Dendritic cell treated with granulocyte-macrophage colony-stimulating factor and Interleukin-4, amounts not matched to agents 40 ng/mL and 50 ng/mL, for 4 days (primary cell): Measurements from ENCODE around the gene PLCB4.

Experiments used
- H3K27ac Mint-ChIP-seq: one replicate; pipeline ENCODE4 v1.8.0; 2022; ENCODE audit warnings: mild to moderate bottlenecking, mixed read lengths
- H3K27me3 Mint-ChIP-seq: one replicate; pipeline ENCODE4 v1.8.0; 2022; ENCODE audit warnings: mild to moderate bottlenecking, mixed read lengths
- H3K36me3 Mint-ChIP-seq: one replicate; pipeline ENCODE4 v1.8.0; 2022; ENCODE audit warnings: low read depth, mixed read lengths
- H3K4me1 Mint-ChIP-seq: one replicate; pipeline ENCODE4 v1.8.0; 2022; ENCODE audit warnings: low read depth, mixed read lengths
- H3K4me3 Mint-ChIP-seq: one replicate; pipeline ENCODE4 v1.8.0; 2022; ENCODE audit warnings: mild to moderate bottlenecking, moderate library complexity, mixed read lengths
- H3K9me3 Mint-ChIP-seq: one replicate; pipeline ENCODE4 v1.8.0; 2022; ENCODE audit warnings: mixed read lengths
- intact Hi-C: fragments of 100-400 bp; cut with micrococcal nuclease; formaldehyde crosslinking; loops from one replicate; pipeline ENCODE4 v1.15.0; 2022

The PLCB4 gene

DNA sequence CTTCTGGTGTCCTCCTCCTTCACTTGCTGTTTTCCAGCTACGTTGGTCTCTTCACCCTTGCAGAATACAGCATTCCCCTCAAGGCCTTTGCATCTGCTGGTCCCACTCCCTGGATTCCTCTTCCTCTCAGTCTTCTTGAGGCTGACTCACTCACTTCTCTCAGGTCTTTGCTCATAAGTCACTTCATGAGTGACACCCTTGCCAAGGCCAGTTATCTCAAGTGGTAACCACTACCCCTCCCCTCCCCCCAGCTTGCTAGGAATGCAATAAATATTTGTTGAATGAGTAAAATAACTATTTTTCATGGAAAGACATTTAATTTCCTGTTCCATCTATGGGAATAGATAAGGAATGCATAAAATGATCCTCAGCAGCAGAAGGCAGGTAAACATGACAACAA lies 131.7 kb downstream of the PLCB4 start:
- Mint-ChIP-seq H3K36me3 (no peaks in the 10 kb centered on the region), H3K4me3 (no peak overlapping the region), H3K27me3 (no peaks in the 10 kb centered on the region), H3K27ac (no peak overlapping the region), H3K4me1 (no peaks in the 10 kb centered on the region), H3K9me3 (no peaks in the 10 kb centered on the region)
- intact Hi-C loops = no loop called here

DNA sequence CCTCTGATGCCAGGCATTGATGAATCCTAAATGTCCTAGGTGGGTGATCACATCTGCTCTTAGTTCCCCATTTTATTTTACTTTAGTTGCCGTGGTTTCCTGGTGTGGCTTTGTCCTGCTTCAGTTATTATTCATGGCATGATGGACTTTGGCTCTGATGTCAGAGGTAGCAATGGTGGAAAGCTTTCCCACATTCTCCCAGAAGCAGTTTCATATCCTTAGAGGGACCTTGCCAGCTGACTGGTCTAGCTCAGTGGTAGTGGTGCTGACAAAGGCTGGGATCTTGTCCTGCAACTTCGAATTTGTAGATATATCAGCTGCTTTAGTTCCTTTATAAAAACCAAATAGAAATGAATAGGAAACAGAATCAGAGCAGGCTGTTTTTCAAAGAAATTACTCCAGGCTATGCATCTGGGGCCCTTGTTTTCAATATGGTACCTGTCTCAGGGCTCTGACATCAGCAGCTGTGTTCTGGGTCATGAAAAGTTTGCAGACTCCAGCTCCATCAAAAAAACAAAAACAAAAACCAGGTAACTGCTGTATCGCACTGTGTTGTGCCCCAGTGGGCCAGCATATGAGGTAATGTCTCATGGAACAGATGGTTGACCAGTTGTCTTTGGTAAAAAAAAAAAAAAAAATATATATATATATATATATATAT lies 133.7 kb downstream of the PLCB4 start:
- Mint-ChIP-seq H3K36me3 (no peaks in the 10 kb centered on the region), H3K9me3 (no peaks in the 10 kb centered on the region), H3K4me1 (no peaks in the 10 kb centered on the region), H3K27me3 (no peaks in the 10 kb centered on the region), H3K4me3 (no peak overlapping the region), H3K27ac (no peak overlapping the region)
- intact Hi-C loops = no loop called here

DNA sequence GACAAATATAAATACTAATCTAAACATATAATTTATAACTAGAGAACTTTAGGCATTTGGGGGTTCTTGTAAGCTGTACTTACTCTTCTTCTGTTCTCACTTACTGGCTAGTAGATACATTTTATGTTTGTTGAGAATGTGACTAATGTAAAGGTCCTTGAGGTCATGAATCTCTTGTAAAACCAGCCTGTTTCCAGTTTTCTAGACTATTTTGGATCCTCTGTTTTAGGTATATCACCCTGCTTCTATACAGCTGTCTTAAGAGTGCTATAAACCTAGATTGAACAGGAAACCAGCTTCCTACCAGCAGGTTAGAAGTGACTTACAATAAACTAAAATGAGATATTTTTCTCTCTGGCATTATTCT lies 134.2 kb downstream of the PLCB4 start:
- Mint-ChIP-seq H3K4me1 (no peaks in the 10 kb centered on the region), H3K36me3 (no peaks in the 10 kb centered on the region), H3K27ac (no peak overlapping the region), H3K4me3 (no peak overlapping the region), H3K9me3 (no peaks in the 10 kb centered on the region), H3K27me3 (no peaks in the 10 kb centered on the region)
- intact Hi-C loops = no loop called here

DNA sequence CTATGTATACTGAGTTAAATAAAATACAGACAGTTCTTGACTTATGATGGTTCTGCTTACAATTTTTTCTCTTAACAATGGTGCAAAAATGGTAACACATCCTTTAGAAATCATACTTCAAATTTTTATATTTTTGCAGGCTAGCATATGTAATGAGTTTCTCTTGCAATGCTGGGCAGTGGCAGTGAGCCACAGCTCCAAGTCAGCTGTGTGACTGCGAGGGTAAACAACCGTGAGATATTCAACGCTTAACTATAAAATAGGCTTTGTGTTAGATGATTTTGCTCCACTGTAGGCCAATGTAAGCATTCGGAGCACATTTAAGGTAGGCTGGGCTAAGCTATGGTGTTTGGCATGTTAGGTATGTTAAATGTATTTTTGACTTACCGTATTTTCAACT lies 136.1 kb downstream of the PLCB4 start:
- H3K4me1 Mint-ChIP-seq = no peaks in the 10 kb centered on the region
- no peak overlapping the region for H3K27ac Mint-ChIP-seq
- H3K4me3 Mint-ChIP-seq = no peak overlapping the region
- H3K36me3 Mint-ChIP-seq = no peaks in the 10 kb centered on the region
- intact Hi-C loops = no loop called here
- H3K9me3 Mint-ChIP-seq = no peaks in the 10 kb centered on the region
- H3K27me3 Mint-ChIP-seq = no peaks in the 10 kb centered on the region

DNA sequence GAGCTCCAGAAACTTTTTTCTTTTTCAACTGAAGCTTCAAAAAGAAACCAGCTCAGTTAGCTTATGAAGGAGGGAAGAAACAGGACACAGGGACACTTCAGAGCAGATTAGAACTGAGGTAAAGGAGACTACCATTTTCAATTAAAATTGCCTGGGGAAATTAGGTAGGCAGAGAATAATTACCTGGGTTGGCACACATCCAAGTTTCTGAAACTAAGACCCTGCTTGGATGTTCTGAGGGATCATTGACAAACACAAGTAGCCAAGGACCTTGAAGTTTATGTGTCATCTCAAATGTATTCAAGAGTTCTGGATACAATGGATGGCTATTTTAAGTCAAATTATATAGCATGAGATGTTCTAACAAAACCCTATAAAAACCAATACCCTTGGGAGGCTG lies 137.6 kb downstream of the PLCB4 start:
- Mint-ChIP-seq H3K4me3 (no peak overlapping the region), H3K27me3 (no peaks in the 10 kb centered on the region), H3K27ac (no peak overlapping the region), H3K4me1 (no peaks in the 10 kb centered on the region), H3K36me3 (no peaks in the 10 kb centered on the region), H3K9me3 (no peaks in the 10 kb centered on the region)
- intact Hi-C loops = no loop called here

DNA sequence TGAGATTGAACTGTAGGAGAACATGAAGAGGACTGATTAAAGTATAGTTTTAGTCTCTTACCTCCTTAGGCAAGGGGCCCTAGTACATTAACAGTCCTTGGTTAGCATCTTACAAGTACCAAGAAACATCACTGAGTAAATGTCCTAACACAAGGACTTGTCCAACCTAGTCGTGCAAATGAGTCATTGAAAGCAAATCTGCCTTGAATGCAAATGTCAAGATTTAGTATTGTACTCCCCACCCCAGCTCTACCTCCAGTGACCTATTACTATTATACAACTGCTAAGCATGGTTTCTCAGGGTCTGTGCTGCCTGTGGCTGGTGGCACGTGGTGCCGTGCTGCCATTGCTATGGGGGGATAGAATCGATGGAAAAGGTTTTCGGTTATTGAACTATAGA lies 138.4 kb downstream of the PLCB4 start:
- no peaks in the 10 kb centered on the region for H3K4me1 Mint-ChIP-seq
- H3K4me3 Mint-ChIP-seq = no peak overlapping the region
- intact Hi-C loops = no loop called here
- no peak overlapping the region for H3K27ac Mint-ChIP-seq
- H3K27me3 Mint-ChIP-seq = no peaks in the 10 kb centered on the region
- H3K36me3 Mint-ChIP-seq = no peaks in the 10 kb centered on the region
- no peaks in the 10 kb centered on the region for H3K9me3 Mint-ChIP-seq

DNA sequence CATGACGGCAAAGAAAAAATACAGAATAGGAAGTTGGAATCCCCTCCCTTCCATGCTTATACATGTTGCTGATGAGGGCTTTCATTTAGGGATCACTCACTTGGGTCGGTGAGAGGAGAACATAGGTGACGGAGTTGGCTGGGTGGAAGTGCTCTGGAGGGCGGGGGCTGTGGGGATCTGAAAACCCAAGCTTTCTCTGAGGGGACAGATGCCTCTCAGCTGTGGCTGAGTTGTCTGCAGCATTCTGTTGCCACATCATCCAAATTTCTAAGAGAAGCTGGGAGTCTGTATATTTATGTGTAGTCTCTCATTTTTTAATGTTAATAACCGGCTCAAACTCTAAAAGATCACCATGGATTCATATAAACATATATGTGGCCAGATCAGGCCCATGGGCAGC lies 141.5 kb downstream of the PLCB4 start:
- Mint-ChIP-seq H3K36me3 (no peaks in the 10 kb centered on the region), H3K4me3 (no peak overlapping the region), H3K27ac (no peak overlapping the region), H3K4me1 (peaks cover 6% of the 10 kb centered on the region), H3K9me3 (no peaks in the 10 kb centered on the region), H3K27me3 (no peaks in the 10 kb centered on the region)
- intact Hi-C loops = no loop called here

DNA sequence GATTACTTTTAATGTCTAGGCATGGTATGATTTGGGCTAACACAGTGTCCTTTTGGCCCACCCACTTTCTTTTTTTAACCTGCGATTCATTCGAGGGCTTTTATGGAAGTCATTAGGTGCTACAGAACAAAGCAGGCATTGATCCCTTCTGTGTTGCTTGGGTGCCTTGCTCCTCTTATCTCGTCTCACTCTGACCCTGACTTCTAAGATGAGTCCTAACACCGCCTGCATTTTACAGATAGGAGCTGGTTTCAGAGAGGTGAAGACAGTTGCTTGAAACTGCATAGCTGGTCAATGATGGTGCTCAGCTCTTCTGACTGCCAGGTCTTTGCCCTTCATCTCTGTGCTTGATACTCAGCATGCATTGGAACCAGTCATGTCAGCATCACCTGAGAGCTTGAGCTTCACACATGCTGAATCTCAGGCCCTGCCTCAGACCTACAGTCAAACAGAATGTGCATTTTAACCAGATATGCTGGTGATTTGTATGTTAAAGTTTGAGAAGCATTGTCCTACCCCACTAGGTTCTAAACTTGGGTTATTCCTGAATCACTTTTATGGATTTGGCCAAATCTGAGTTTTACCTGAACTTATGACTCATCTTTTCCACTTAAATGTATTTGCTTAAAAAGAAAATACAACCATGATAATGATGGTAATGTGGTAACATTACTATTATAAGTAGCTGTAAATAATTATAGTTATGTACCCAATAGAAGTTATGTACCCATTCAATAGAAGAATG lies 142.3 kb downstream of the PLCB4 start:
- H3K27ac Mint-ChIP-seq = no peak overlapping the region
- intact Hi-C loops = no loop called here
- no peak overlapping the region for H3K4me3 Mint-ChIP-seq
- no peaks in the 10 kb centered on the region for H3K27me3 Mint-ChIP-seq
- peaks cover 6% of the 10 kb centered on the region for H3K4me1 Mint-ChIP-seq
- H3K36me3 Mint-ChIP-seq = no peaks in the 10 kb centered on the region
- H3K9me3 Mint-ChIP-seq = no peaks in the 10 kb centered on the region

DNA sequence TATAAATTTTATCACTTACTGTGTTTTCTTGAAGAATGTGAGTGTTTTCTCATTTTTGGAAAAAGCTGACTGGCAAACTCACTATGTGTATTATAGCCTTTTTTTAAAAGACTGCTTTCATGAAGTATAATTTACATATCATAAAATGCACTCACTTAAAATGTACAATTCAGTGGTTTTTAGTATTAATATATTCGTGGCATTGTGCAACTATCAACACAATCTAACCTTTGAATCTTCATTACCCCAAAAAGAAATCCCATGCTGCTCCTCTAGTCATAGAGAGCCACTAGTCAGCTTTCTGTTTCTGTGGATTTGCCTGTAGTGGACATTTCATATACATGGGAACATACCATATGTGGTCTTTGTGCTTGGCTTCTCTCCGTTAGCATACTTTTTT lies 143.8 kb downstream of the PLCB4 start:
- Mint-ChIP-seq H3K4me3 (no peak overlapping the region), H3K9me3 (no peaks in the 10 kb centered on the region), H3K36me3 (no peaks in the 10 kb centered on the region), H3K27me3 (no peaks in the 10 kb centered on the region), H3K27ac (no peak overlapping the region), H3K4me1 (peaks cover 6% of the 10 kb centered on the region)
- intact Hi-C loops = no loop called here

DNA sequence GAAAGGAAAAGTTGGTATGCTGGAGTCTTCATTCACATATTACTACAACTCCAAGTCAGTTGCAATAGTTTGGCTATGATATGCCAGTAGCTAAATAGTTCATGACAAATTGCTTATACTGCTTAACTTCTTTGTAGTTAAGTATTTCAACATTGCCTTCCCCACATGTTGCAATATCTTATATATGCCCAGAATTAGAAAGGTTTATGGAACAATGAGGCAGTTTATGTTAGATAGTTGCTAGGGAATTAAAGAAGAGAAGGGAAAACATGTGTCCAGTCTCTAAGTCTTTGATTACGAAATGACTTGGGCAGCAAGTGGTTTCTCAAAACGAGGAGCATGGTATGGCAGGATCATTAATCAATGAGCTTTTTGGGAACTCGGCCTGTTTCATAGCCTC lies 145.8 kb downstream of the PLCB4 start:
- H3K36me3 Mint-ChIP-seq = no peaks in the 10 kb centered on the region
- peaks cover 6% of the 10 kb centered on the region for H3K4me1 Mint-ChIP-seq
- intact Hi-C loops = loop anchor here (5.0 kb wide), 1 partner anchor 148 kb away; no protein-coding TSS in a partner anchor
- no peaks in the 10 kb centered on the region for H3K27me3 Mint-ChIP-seq
- no peak overlapping the region for H3K4me3 Mint-ChIP-seq
- H3K9me3 Mint-ChIP-seq = no peaks in the 10 kb centered on the region
- no peak overlapping the region for H3K27ac Mint-ChIP-seq

DNA sequence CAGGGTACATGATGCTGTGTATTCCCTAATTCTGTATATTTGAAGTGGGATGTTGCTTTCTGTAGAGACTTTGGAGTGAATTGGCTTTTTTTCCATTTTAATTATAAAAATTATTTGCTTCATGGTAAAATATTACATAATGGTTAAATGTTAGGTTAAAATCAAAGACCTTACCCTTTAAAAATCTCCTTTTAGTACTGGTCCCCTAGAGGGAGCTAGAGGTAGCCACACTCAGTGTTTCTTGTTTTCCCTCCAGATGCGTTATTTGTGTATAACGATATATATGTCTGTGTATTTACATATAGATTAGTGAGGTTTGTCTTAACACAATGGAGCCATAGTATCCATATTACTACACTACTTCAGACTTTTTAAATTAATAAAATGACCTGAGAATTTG lies 146.7 kb downstream of the PLCB4 start:
- Mint-ChIP-seq H3K4me3 (no peak overlapping the region), H3K36me3 (no peaks in the 10 kb centered on the region), H3K4me1 (peaks cover 6% of the 10 kb centered on the region), H3K27ac (no peak overlapping the region), H3K9me3 (no peaks in the 10 kb centered on the region), H3K27me3 (no peaks in the 10 kb centered on the region)
- intact Hi-C loops = loop anchor here (5.0 kb wide), 1 partner anchor 147 kb away; no protein-coding TSS in a partner anchor

DNA sequence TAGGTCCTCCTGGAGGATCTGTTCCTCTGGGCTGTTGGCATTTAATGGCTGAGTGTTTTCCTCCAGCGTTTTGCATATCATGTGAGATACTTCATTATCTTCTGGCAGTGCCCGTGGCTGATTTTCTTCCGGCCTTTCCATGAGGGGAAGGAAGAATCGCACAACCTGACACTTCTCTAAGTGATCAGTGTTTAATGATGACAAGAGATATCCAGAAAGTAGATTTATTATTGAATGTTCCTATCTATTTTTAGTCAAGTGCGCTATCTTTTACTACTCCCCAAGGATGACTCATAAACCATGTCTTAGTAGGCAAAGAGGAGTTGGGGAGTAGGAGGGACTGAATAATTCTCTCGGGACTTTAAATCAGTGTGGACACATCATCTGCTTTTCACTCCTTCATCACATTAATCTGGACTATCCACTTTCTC lies 149.7 kb downstream of the PLCB4 start:
- no peak overlapping the region for H3K27ac Mint-ChIP-seq
- H3K27me3 Mint-ChIP-seq = no peaks in the 10 kb centered on the region
- H3K4me3 Mint-ChIP-seq = no peak overlapping the region
- peaks cover 6% of the 10 kb centered on the region for H3K4me1 Mint-ChIP-seq
- intact Hi-C loops = loop anchor here (5.0 kb wide), 1 partner anchor 144 kb away; no protein-coding TSS in a partner anchor
- no peaks in the 10 kb centered on the region for H3K9me3 Mint-ChIP-seq
- H3K36me3 Mint-ChIP-seq = no peaks in the 10 kb centered on the region

DNA sequence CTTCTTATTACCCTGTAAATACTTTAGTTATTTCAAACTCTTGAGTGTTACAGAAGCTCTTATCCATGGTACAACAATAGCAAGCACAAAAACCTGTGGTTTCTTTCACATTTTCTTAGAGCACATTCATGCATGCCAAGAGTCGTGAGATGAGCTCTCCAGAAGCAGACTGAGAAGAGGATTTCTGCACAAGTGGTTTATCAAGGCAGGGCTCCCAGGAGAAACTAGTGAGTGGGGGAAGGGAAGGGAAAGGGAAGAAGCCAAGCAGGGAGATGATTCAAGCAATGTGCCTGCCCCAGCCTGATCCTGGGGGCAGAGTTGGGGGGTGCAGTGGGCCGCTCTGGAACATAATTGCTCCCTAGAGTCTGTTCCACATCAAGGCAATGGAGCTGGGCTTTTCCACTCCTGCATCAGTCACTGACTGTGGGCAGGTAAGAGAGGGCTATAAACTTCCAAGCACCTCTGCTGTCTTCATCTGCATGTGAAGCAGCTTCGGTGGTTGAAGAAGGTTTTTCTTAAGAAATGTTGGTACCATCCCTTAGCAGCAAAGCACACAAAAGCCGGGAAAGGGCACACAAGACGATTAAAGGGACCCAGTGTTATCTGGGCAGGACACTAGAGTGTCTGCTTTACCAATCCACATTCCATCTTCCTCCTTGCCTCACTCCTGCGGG lies 152.1 kb downstream of the PLCB4 start:
- Mint-ChIP-seq H3K27me3 (no peaks in the 10 kb centered on the region), H3K36me3 (no peaks in the 10 kb centered on the region), H3K4me3 (no peak overlapping the region), H3K27ac (no peak overlapping the region), H3K4me1 (peaks cover 5% of the 10 kb centered on the region), H3K9me3 (no peaks in the 10 kb centered on the region)
- intact Hi-C loops = no loop called here

DNA sequence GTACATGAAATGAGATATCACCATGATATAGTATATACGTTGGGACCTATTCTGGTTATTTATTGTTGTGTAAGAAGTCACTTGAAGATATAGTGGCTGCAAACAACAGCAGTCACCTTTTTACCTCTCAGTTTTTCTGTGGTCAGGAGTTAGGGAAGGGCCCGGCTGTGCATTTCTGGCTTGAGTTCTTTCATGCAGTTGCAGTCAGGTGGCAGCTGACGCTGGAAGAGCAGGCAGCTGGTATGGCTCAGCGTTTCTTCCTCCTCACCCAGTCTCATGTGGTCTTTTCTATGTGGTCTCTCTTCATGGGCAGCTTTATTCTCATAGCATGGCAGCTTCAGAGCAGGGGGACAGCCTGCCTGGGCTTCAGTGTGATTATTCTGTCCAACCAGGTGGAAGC lies 154.4 kb downstream of the PLCB4 start:
- no peak overlapping the region for H3K4me3 Mint-ChIP-seq
- no peaks in the 10 kb centered on the region for H3K9me3 Mint-ChIP-seq
- H3K4me1 Mint-ChIP-seq = peaks cover 6% of the 10 kb centered on the region
- intact Hi-C loops = no loop called here
- no peaks in the 10 kb centered on the region for H3K27me3 Mint-ChIP-seq
- H3K36me3 Mint-ChIP-seq = no peaks in the 10 kb centered on the region
- H3K27ac Mint-ChIP-seq = no peak overlapping the region
